Measurements from ENCODE around the gene ZNF398.

DNA sequence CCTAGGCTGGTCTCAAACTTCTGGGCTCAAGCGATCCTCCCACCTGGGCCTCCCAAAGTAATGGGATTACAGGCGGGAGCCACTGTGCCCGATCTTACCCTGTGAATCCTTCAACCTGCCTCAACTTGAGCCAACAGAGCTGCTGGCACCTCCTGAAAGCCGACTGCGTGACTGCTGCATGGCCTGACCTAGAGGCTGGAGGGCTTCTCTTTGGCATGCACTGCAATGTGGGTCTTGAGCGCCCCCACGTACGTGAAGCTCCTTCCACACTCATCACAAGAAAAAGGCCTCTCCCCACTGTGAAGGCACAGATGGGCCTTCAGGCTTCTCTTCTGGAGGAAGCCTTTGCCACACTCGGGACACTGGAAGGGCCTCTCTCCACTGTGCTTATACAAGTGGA, 43.8 kb upstream of the ZNF398 start:
- TF ChIP-seq, protein P1, sequence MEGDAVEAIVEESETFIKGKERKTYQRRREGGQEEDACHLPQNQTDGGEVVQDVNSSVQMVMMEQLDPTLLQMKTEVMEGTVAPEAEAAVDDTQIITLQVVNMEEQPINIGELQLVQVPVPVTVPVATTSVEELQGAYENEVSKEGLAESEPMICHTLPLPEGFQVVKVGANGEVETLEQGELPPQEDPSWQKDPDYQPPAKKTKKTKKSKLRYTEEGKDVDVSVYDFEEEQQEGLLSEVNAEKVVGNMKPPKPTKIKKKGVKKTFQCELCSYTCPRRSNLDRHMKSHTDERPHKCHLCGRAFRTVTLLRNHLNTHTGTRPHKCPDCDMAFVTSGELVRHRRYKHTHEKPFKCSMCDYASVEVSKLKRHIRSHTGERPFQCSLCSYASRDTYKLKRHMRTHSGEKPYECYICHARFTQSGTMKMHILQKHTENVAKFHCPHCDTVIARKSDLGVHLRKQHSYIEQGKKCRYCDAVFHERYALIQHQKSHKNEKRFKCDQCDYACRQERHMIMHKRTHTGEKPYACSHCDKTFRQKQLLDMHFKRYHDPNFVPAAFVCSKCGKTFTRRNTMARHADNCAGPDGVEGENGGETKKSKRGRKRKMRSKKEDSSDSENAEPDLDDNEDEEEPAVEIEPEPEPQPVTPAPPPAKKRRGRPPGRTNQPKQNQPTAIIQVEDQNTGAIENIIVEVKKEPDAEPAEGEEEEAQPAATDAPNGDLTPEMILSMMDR (IDR thresholded peaks at IDR 0.05; ENCODE audit: insufficient read depth, low read length, poor library complexity, severe bottlenecking) = no peak
- no peak for TF ChIP-seq EZH2phosphoT487 (conservative IDR thresholded peaks at IDR 0.05; ENCODE audit: low read length)

All from SU-DHL-6 (cell line).